Ovary (tissue), 9 donors: ENCODE data around the gene MTF1. TPM values are rescaled to one million over a fixed set of nuclear protein-coding genes. Genes with fewer than 3 reads are reported as not detected.

Source experiments
- DNase-seq, 5 donors: peaks; one replicate each; pipeline ENCODE4 v3.0.0-alpha.2; 2019 to 2020
- H3K27ac ChIP-seq, 2 donors: fragments of 200-600 bp; one replicate each; pipeline versions ENCODE4 v1.5.1 to v1.8.0; 2019 to 2022
- H3K27me3 ChIP-seq: fragments of 200-600 bp; one replicate; pipeline ENCODE4 v1.8.0; 2022
- H3K36me3 ChIP-seq: fragments of 200-600 bp; sonication (generic); one replicate; pipeline ENCODE4 v1.5.1; 2019
- H3K4me1 ChIP-seq: one replicate; pipeline ENCODE4 v1.8.1; 2013; ENCODE audit warnings: mild to moderate bottlenecking, moderate library complexity; ENCODE audit not compliant: insufficient read depth
- H3K4me3 ChIP-seq: fragments of 200-600 bp; sonication (generic); one replicate; pipeline ENCODE4 v1.5.1; 2017
- H3K9me3 ChIP-seq, 2 donors: fragments of 200-600 bp in 1 of 2; sonication (generic) in 1 of 2; one replicate each; pipeline versions ENCODE4 v1.5.1 to v1.8.1; 2013 to 2019; ENCODE audit warnings: mild to moderate bottlenecking in 1 of 2, moderate library complexity in 1 of 2
- CTCF ChIP-seq, 3 donors: fragments of 450-650 bp in 2 of 3; fragments of 200-600 bp in 1 of 3; IDR thresholded peaks; one replicate each; pipeline versions ENCODE4 v1.5.1 to v1.8.0; 2016 to 2022; ENCODE audit warnings: antibody characterized with exemption in 3 of 3, mild to moderate bottlenecking in 1 of 3
- EP300 ChIP-seq: sonication (generic); formaldehyde crosslinking; IDR thresholded peaks from one replicate; pipeline ENCODE4 v1.6.1; 2017; ENCODE audit warnings: antibody characterized with exemption
- POLR2A ChIP-seq: fragments of 450-650 bp; IDR thresholded peaks from one replicate; pipeline ENCODE4 v1.6.1; 2017; ENCODE audit warnings: antibody characterized with exemption, mild to moderate bottlenecking, moderate library complexity
- WGBS, 3 donors: extraction: QIAGEN DNeasy Blood & Tissue Kit in 1 of 3; methylation state at CpG; one replicate each; pipeline versions ENCODE4 v1.1.5 to v1.1.7; 2013 to 2017; 5-methylcytosine and 5-hydroxymethylcytosine counted together
- intact Hi-C, 4 donors: fragments of 100-400 bp; cut with DNase I; formaldehyde crosslinking; loops; one replicate each; pipeline versions ENCODE4 v1.11.0 to v1.15.1; 2022 to 2023
- polyA plus RNA-seq, 2 donors: library from polyadenylated mRNA; stranded (reverse); fragments of 200-250 nt in 1 of 2; fragments of 350-450 nt in 1 of 2; fragmentation: Illumina TruSeq in 1 of 2; extraction: RNeasy Lipid Tissue Mini Kit (QIAGEN cat#74804) in 1 of 2; gene quantifications; one replicate each; pipeline ENCODE4 v1.2.3, GENCODE V29; 2013 to 2014
- total RNA-seq, 7 donors: library from RNA; depleted of rRNA in 2 of 7; stranded (reverse); fragments of >200 nt in 2 of 7; fragmentation: NEBNext Ultra II Directional in 3 of 7; extraction: Animal tissue kit (Norgen Biotek cat#: 25700) in 3 of 7; gene quantifications; one replicate each; pipeline versions ENCODE4 v1.1.0 to v1.2.4, GENCODE V29; 2016 to 2023
- donor health status: DM: no; HTN: no; CAD: no; lungs with moderate emphysema.
- donor health status: DM: no; HTN: no; CAD: no.
- donor health status: Bipolar disorder and iron deficiency.
- donor health status: DM: yes; HTN: yes; CAD: no.
- donor health status: DM: no; HTN: no; CAD: no.
- donor health status: DM: yes; HTN: yes; CAD: no.

The MTF1 gene
- total and polyA plus RNA-seq, 9 donors = 3.4 to 29.1 (median 20.6) TPM

GRCh38 chr1:37825506-37825905, 33.9 kb downstream of the MTF1 start:
- Histone ChIP-seq H3K4me1 (no peaks in the 10 kb centered on the region), H3K36me3 (peaks cover 2% of the 10 kb centered on the region), H3K4me3 (no peak overlapping the region), H3K9me3 (no peaks in the 10 kb centered on the region), H3K27ac (no peak overlapping the region), H3K27me3 (no peaks in the 10 kb centered on the region)
- 88 to 93% (median 89%) methylated on average over 2 of the region's 2 CpGs for WGBS, 3 donors
- no peak for TF ChIP-seq EP300
- no peak for TF ChIP-seq CTCF (IDR thresholded peaks at IDR 0.05)
- no peak for TF ChIP-seq POLR2A
- DNase-seq = no peak
- intact Hi-C loops = no loop called here

- TF ChIP-seq CTCF (IDR thresholded peaks at IDR 0.05) = no peak
- DNase-seq = no peak
- Histone ChIP-seq H3K9me3 (no peaks in the 10 kb centered on the region), H3K27ac (no peak overlapping the region), H3K36me3 (peaks cover 2% of the 10 kb centered on the region), H3K4me1 (no peaks in the 10 kb centered on the region), H3K27me3 (no peaks in the 10 kb centered on the region), H3K4me3 (no peak overlapping the region)
- WGBS, 3 donors = 88 to 95% (median 93%) methylated on average over 2 of the region's 2 CpGs
- intact Hi-C loops = no loop called here
These were observed 35.4 kb downstream of the MTF1 start for GRCh38 chr1:37824001-37824400.

GRCh38 chr1:37822906-37823815, 36.2 kb downstream of the MTF1 start:
- no peak for DNase-seq
- H3K36me3 ChIP-seq = peaks cover 2% of the 10 kb centered on the region
- no peaks in the 10 kb centered on the region for H3K27me3 ChIP-seq
- TF ChIP-seq CTCF (IDR thresholded peaks at IDR 0.05) (no peak), POLR2A (no peak), EP300 (no peak)
- WGBS, 3 donors = 89 to 95% (median 95%) methylated on average over 9 of the region's 9 CpGs
- no peaks in the 10 kb centered on the region for H3K4me1 ChIP-seq
- H3K27ac ChIP-seq = no peak overlapping the region
- intact Hi-C loops = no loop called here
- no peaks in the 10 kb centered on the region for H3K9me3 ChIP-seq
- no peak overlapping the region for H3K4me3 ChIP-seq

DNA sequence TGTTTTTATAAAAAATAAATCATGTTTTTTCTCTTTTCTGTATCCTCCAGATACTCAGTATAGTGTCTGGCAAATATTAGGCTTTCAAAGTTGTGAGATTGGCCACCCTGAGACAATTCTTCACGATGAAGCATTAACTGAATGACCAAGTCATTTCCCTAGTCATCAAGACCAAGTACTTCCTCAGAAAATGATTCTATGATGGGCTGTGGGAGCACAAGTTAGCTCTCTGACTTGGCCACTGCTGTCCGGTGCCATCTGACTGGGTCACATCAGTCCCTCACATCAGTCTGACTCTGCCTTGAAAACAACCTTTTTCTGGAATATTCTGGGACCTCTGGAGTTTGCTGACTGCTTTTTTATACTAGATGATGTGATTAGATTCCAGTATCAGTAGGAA, 37.9 kb downstream of the MTF1 start:
- Histone ChIP-seq H3K36me3 (peaks cover 2% of the 10 kb centered on the region), H3K9me3 (no peaks in the 10 kb centered on the region), H3K27ac (no peak overlapping the region), H3K4me3 (no peak overlapping the region), H3K4me1 (no peaks in the 10 kb centered on the region), H3K27me3 (no peaks in the 10 kb centered on the region)
- 92 to 94% (median 94%) methylated on average over 2 of the region's 2 CpGs for WGBS, 3 donors
- DNase-seq = no peak
- intact Hi-C loops = no loop called here
- no peak for TF ChIP-seq POLR2A
- TF ChIP-seq CTCF (IDR thresholded peaks at IDR 0.05) = no peak
- TF ChIP-seq EP300 = no peak
